ENCODE results near the gene HEBP1.

DNA sequence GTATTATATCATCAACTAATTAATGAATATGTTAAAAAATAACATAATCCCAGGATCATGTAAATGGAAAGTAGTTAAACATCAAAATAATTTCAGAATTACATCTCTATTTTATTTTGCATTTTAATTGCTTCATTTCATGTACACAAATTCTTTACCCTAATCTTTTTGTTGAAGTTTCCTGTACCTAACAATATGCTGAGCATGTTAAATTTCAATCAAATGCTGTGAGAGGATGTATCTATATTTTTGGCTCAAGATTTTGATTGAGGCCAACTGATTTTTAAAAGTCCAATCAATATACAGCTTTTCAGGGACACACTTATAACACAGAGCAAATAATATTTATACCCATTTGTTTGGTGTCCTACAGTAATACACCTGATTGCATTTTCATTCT, 54.5 kb downstream of the HEBP1 start:
- TF ChIP-seq, protein P1, sequence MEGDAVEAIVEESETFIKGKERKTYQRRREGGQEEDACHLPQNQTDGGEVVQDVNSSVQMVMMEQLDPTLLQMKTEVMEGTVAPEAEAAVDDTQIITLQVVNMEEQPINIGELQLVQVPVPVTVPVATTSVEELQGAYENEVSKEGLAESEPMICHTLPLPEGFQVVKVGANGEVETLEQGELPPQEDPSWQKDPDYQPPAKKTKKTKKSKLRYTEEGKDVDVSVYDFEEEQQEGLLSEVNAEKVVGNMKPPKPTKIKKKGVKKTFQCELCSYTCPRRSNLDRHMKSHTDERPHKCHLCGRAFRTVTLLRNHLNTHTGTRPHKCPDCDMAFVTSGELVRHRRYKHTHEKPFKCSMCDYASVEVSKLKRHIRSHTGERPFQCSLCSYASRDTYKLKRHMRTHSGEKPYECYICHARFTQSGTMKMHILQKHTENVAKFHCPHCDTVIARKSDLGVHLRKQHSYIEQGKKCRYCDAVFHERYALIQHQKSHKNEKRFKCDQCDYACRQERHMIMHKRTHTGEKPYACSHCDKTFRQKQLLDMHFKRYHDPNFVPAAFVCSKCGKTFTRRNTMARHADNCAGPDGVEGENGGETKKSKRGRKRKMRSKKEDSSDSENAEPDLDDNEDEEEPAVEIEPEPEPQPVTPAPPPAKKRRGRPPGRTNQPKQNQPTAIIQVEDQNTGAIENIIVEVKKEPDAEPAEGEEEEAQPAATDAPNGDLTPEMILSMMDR (IDR thresholded peaks at IDR 0.05): no peak
- TF ChIP-seq POLR2AphosphoS5 (IDR thresholded peaks at IDR 0.05) (no peak), POLR2A (IDR thresholded peaks at IDR 0.05) (no peak)

Measured in upper lobe of left lung (tissue), 4 donors.